Hematopoietic multipotent progenitor cell treated with erythropoietin and hydrocortisone succinate and interleukin-3 and kit ligand, for 6 days (in vitro differentiated cells): ENCODE results near the gene EEF1A2.
A peak's percentile ranks its signal among the peaks of the same experiment; 100 is the strongest.

Experiments
- DNase-seq: peaks from one replicate; pipeline ENCODE4 v3.0.0-alpha.2; 2015

The EEF1A2 gene

DNA sequence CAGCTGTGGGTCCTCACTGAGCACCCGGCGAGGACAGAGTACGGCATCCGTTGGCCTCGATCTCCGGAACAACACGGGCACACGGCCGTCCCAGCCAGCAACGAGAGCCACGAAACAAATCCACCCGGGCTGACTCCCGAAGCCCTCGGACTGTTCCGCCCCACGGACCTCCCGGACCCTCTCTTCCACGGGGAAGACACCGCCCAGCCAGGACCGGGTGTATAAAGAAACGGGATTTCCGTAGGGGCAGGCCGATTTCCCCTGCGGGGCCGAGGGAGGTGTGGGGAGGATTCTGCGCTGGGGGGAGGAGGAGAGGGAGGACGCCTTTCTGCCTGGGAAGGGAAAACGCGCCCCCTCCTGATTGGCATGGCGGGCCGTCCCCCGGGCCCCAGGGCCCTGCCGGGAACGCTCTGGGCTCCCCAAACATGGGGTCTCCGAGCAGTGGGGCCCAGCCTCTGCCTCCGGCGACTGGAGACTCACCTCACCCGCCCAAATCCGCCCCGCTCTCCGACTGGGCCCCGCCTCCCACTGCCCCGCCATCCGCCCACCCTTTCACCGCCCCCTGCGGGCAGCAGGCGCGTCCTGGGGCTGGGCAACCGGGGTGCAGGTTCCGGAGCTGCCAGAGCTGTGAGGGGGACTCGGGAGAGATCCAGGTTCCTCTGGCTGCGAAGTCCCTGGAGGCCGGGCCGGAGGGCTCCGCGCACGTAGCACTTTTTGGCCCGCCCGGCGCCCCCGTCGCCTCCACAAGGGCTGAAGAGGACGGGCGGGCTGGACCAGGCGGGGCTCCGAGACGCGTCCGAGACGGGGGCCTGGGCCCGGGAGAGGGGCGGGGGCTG is 21.0 kb upstream of the EEF1A2 start:
- DNase-seq, result peak; percentile 55

GRCh38 chr20:63518946-63519667 is 20.2 kb upstream of the EEF1A2 start:
- no peak for DNase-seq

DNA sequence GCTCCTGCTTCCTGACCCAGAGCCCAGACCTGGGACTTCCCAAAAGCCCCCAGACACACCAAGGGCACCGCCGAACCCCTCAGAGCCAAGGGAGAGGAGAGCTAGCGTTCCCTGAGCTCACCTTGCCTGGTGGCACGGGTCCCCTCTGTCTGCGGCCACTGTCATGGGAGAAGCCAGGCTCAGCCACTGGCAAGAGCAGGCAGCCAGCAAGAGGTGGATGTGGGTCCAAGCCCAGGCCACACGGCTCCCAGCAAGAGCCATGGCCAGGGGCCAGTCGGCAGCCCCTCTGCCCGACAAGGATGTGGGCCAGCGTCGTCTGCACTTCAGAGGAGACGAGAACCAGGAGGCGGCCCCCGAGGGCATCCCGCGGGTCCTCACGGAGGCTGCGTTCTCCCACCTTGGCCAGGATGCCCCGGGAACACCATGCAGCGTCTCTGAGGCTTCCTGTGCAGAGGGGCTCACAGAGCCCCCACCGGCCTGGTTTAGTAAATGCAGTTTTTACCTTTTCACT is 19.5 kb upstream of the EEF1A2 start:
- DNase-seq, result no peak

DNA sequence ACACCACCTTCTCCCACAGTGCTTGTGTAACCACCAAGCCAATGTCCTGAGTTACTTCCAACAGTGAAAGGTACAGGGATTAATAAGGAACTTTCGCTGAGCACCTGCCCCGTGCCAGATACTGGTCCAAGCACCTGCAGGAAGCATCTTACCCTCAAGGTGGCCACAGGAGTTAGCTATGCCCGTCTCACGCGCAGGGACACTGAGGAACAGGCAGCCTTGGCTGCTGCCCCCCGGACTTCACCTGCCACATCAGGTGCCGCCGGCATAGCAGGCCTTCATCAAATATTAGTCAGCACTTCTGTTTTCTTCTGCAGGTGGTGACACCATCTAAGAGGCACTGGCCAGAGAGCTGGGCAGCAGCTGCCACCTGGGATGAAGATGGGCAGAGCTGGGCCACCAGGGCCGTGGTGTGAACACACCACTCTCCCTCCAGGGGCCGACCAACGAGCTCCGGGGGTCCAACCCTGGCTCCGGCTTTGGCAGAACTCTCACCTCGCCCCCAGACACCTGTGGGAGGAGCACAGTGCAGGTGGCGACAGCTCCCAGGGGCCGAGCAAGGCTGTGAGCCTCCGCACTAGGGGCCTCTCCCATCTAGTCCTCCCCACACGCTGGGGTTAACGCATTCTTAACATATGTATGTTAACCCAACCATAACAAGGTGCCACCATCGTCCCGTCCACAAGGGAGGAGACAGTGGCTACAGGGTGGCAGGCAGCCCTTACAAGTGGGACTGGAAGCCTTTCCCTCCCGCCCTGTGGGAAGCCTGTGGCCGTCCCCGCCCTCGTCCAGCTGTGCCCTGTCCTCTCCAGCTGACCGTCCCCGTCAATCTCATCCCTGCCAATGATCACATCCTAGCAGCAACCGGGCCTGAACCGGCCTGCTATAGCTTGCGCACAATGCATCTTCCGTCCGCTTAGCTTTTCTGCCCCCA is 18.8 kb upstream of the EEF1A2 start:
- DNase-seq, result no peak

GRCh38 chr20:63514520-63514919 is 15.6 kb upstream of the EEF1A2 start:
- DNase-seq, result peak; percentile 80

DNA sequence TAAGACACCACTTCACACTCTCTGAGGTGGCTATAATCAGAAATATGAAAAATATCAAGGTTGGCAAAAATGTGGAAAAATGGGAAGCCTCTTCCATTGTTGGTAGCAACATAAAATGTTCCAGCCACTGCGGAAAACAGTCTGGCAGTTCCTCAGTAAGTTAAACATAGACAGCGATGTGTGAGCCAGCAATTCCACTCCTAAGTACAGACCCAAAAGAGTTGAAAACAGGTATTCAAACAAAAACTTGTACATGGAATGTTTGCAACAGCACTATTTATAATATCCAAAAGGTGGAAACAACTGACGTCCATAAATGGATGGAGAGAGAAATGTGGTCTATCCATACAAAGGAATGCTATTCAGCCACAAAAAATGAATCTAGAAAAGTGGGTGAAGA is 14.3 kb upstream of the EEF1A2 start:
- DNase-seq, result no peak

DNA sequence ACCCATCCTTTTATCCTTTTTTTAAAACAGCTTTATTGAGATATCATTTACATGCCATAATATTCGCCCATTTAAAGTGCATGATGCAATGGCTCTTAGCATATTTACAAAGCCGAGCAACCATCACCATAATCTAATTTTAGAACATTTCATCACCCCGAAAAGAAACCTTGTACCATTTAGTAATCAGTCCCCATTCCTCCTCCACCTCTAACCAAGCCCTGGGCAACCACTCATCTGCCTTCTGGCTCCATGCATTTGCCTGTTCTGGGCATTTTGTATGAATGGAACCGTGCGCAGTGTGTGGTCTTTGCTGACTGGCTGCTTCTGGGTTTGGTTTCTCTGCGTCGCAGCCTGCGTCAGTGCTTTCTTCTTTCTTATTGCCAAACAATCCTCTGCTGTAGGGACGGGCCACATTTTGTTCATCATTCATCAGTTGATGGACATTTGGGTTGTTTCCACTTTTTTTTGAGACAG is 10.2 kb upstream of the EEF1A2 start:
- no peak for DNase-seq

DNA sequence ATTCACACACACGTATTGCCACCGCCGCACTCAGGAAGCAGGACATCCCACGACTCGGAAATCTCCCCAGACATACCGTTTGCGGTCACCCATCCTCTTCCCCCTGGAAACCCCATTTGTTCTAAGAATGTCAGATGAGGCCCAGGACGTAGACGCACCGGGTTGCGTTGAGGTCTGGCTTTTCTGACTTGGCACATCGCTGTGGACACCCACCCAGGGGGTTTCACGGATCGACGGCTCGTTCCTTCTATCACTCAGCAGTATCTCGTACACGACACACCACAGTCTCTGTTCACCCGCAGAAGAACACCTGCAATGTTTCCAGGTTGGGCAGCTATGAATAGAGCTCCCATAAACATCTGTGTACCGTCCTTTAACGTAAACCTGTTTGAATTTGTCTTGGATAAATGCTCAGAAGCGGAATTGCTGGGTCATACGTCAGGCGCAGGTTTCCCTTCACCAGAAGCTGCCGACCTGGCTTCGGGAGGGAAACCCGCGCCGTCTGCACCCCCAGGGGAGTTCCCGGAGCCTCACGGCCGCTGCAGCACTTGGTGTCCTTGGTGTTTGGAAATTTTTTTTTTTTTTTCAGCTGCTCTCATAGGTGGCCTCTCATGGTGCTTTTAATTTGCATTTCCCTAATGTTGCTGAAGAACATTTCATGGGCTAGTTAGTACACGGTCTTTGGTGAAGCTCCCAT is 9.3 kb upstream of the EEF1A2 start:
- DNase-seq, result no peak

DNA sequence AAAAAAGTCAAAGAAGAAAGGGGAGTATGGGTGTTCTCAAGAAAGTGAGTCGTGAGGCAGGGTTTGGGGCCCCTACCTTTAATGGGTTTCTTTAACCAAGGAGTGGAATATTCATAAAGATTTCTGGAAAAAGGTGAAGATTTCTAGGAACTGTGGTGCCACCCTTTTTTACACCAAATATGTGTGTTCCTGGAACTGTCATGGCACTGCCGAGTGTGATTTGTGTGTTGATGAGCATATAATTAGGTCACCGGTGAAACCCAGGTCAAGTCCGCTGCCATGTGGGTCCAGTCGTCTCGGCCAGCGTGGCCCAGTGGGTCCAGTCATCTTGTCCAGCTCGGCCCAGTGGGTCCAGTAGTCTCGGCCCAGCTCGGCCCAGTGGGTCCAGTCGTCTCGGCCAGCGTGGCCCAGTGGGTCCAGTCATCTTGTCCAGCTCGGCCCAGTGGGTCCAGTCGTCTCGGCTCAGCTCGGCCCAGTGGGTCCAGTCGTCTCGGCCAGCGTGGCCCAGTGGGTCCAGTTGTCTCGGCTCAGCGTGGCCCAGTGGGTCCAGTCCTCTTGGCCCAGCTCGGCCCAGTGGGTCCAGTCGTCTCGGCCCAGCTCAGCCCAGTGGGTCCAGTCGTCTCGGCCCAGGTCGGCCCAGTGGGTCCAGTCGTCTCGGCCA is 8.3 kb upstream of the EEF1A2 start:
- no peak for DNase-seq

DNA sequence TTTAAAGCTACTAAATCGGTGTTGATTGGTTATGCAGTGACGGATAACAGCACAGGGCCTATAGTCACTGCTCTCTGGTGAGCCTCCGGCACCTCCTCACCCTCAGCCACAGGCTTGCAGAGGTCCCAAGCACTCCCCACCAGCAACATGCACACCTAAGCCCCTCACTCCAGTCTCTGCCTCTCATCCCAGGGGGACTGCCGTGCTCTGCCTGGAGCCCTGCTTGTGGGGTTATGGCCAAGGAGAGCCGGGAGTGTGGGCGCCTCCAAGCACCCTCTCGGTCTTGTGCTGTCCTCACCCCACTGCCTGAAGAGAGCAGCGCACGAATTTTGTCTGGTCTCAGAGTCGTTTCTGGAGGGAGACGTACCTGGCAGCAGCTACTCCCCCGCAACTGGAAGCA is 6.8 kb upstream of the EEF1A2 start:
- no peak for DNase-seq

DNA sequence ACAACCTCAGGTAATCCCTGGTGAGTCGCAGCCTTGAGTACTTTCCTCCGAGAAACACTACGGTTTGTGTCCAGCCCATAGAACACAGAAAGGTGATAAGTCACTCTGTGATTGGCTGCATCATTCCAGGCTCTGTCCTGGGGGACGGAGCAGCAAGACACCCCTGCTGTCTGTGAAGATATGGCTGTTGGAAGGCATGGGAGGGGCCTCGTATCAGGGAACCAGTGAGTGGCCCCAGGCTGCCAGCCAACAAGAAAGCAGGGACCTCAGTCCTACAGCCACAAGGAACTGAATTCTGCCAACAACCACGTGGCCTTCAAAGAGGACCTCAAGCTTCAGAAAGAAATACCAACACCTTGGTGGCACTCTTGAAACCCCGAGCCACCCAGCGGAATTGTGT is 6.4 kb upstream of the EEF1A2 start:
- no peak for DNase-seq

GRCh38 chr20:63504642-63505041 is 5.8 kb upstream of the EEF1A2 start:
- DNase-seq, result no peak

- DNase-seq, result no peak
Observed at GRCh38 chr20:63503524-63503923, 4.6 kb upstream of the EEF1A2 start.

DNA sequence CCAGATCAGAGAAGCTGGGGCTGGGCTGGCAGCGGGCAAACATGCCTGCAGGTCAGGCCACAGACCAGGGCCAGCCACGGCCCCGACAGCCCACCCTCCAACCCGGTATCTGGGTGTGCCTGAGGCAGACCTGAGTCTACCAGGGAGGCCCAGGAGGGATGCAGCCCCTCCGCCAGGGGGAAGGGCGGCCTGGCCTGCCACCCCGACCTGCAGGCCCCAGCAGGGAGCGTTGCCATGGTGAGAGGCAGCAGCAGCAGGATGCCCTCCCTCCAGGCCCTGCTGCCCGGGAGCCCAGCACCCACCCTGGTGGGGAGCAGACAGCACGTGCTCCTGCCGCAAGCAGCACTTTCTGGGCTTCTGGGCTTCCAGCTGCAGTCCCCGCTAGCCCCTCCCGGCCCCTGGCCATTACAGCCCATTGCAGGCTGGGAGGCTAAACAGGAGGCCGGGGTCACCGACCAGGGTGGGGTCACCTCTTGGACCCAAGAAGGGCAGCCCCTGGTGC is 3.8 kb upstream of the EEF1A2 start:
- DNase-seq, result no peak

DNA sequence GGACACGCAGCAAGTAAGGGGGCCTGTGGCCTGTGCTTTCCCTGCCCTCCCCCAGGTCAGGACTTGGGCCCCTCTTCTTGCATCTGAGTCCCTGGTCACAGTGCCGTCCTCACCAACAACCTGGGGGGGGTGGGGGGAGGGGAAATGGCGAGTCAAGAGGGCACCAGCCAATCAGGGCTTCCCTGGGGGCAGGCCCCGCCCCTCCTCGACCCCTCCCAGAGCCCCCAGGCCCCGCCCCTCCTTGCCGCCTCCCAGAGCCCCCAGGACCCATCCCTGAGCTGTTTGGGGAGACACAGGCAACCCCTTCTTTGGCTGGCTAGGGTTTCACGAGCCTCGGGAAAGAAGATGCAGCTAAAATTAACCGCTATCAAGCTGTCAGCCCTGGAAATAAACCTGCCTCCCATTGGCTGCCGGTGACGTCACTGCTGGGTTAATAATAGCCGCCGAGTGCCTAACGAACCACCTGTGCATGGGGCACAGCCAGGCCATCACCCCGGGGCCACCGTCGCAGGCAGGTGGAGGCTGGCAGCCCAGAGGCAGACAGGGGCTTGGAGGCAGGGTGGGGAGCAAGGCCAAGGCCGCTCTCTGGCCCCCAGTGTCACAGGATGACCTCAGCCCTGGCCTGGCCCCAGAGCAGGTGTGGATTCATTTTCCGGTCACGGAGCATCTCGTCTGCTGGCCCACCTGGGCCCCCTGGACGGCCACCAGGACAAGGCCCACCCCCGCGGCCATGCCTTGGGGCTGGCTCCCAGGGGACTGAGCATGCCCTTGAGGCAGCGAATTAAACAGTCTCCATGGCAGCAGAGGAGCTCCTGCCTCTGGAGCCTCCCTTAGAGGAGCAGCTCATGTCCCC is 3.2 kb upstream of the EEF1A2 start:
- no peak for DNase-seq

DNA sequence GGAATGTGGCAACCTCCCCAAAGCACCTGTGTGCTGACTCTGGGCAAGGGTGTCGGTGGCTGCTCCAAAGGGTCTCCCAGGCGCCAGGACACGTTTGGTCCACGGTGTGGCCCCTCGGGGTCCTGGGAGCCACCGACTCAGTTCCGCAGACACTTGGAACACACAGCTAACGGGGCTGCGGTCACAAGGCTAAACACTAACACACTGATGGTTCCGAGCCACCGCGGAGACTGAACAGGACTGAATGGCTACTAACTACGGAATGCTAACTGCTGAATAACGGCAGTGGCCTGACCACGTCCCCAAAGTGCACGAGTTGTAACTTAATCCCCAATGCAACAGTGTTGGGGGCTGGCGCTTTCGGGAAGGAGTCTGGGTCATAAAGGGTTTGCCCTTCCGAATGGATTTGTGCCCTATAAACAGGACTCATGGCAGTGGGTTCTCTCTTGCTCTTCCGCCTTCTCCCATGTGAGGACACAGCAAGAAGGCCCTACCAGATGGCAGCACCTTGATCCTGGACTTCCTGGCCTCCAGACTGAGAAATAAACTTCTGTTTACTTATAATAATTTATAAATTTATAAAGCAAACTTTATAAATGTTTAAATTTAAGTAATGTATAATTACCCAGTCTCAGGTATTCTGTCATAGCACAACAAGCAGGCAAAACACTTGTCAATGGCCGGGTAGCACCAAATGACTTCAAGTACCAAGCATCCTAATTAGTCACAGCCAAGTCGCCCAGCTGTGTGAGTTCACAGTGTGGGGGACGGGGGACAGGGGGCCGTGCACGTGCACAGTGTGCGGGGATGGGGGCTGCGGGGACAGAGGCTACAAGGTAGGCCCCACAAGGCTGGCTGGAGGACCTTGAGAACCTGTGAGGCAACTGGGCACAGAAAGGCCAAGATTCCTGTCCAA is 2.3 kb upstream of the EEF1A2 start:
- DNase-seq, result no peak

DNA sequence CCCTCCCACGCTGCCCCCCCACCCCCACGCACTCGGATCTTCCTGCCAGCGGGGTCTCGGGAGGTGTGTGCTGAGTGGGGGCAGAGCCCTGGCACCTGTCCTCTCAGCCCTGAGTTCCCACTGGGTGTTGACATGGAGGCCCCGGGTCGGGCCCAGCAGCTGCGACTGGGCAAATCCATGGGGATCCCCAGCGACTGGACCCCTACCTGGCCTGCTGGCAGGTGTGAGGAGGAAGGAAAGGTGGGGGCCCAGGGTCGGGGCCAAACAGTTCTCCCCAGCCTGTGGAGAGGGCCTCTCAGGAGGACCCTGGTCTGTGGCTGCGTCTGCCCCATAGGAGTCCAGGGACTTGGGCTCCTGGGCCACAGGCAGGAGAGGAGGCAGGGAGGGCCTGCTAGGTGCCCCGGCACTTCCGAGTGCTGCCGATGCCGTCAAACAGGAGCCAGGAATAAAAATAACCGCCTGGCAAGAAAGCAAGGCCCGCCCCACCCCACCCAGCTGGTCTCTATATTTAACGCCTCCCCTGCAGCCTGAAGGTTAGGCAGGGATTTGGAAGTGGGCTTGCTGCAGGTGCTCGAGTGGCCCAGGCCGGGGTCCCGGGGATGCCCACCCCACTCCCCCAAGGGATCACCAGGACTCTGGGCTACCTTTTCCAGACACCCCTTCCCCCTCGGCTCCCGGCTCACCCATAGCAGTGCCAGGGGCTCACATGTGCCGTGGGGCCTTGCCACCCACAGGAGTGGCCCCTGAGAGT is 1.4 kb upstream of the EEF1A2 start:
- no peak for DNase-seq

DNA sequence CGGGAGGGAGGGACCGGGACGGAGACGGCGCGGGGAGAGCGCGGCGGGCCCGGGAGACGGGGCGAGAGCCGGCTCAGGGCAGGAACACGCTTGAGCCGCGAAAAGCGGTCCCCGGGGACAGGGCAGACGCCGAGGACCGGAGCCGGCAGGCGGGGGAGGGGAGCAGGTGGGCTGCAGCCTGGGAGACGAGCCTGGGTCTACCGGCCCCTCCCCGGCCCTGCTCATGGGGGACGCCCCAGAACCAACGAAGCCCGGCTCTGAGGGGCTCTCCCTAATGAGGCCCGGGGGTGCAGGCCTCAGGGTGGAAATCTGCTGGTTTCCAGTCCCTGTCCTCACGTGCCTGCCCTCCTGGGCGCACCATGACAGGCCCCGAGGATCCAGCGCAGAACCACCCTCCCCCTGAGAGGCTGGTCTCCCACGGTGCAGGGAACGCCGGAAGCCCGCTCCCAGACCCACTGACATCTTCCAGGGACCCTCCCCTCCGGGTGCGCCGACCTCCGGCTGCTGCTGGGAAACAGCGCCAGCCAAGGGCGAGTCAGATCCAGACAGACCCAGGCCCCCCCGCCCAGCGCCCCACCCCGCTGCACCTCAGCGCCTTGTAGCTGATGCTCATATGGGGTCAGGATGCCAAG is 571 bp upstream of the EEF1A2 start:
- DNase-seq, result no peak
